HG03039 (cell line): Measurements from ENCODE around the gene CTNNBIP1.

Experiments
- ATAC-seq: cut with Tn5 transposase; IDR thresholded peaks from one replicate; pipeline ENCODE4 v1.9.1; 2021; ENCODE audit warnings: mild to moderate bottlenecking, moderate library complexity; ENCODE audit not compliant: unreplicated experiment

CTNNBIP1 gene

DNA sequence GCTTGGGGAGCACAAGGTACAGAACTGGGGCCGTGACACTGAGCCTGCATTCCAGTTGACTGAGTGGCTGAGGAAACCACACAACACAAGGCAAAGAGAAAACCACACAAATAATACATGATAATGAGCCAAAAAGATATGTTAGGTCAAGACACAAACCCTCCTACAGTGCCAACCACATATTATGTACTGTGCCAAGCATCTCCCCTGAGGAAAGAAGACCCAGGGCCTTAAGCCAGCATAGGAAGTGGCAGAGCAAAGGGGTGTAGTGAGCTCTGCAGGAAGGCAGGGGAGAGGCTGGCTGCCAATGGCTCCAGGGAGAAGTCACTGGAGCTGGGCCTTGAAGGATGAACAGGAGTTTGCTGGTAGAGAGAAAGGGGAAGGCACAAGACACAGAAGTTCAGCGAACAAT is 28.2 kb downstream of the CTNNBIP1 start:
- ATAC-seq, result no peak

DNA sequence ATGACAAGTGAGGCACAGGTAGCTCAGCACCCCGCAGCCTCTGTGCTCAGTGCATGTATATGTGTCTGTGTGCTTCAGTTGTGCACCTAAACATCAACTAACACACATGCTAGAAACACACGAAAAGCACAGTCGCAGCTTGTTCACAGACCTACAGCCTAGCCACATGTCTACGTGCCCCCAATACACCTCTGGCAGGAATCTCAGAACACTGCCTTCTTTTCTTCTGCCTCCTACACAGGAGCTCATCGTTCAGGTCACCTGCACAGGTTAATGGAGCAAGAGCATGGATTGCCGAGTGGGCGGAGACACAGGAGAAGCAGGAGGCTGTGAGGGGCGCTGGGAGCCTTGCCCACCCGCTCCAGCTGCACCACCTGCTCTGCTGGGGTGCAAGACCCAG is 31.7 kb downstream of the CTNNBIP1 start:
- ATAC-seq, result no peak

DNA sequence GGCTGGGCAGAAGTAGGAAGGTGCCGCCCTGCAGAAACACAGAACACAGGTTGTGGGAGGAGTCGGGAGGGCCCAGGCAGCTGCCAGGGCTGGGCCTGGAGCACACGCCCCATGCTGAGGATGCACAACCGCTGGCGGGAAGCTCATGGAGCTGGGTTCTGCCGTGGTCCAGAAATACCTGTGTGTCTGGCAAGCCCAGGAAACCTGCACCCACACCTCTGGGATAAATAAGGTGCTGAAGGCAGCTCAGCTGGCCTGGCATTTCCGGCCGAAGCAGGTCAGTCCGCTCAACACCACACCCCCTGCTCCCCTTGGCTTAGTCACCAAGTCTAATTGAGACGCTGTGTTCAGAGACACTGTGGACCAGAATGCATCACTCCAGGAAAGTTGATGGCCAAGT is 32.1 kb downstream of the CTNNBIP1 start:
- no peak for ATAC-seq

DNA sequence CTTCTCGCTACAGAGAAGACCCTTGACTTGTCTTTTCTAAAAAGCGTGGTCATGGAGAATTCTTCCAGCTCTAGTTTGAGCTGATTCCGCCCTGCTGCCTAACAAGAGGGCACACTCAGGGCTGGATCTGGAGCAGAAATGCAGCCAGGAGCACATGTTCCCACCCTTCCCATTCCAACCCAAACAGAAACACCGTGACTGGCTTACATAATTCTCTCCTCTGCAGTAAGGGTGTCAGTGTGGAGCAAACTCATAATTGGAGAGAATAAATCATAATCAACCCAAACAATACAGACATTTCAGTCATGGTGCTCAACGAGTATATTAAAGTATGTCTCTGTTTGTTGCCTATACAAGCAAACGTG is 34.5 kb downstream of the CTNNBIP1 start:
- no peak for ATAC-seq

DNA sequence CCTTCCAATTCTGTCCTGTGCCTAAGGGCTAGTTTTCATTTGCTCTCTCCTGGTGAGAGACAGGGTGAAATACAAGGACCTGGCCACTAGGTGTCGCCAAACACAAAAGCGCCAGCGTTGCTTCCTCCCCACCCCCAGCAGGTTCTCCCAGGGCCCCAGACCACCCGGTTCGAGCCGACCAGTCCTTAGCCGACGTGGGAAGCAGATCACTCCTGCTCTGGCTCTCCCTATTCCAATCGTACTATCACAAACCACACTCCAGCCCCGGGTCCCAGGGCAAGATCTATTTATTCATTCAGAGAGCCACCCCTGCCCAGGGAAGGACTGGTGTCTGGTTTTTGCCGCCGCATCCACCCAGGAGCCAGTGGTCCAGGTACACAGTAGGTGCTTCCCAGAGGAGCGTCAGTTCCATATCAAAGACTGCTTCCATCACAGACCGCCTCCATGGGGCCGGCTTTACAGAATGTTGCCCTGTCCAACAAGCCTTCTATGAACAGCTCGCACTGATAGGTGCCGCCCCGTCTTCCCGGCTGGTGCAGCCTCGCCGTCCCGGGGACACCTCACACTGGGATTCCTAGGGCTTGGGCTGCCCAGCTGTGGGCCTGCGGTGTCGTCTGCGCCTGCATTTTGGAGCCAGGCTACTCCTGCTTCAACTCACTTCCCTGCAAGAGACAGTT is 35.0 kb downstream of the CTNNBIP1 start:
- ATAC-seq, result no peak

DNA sequence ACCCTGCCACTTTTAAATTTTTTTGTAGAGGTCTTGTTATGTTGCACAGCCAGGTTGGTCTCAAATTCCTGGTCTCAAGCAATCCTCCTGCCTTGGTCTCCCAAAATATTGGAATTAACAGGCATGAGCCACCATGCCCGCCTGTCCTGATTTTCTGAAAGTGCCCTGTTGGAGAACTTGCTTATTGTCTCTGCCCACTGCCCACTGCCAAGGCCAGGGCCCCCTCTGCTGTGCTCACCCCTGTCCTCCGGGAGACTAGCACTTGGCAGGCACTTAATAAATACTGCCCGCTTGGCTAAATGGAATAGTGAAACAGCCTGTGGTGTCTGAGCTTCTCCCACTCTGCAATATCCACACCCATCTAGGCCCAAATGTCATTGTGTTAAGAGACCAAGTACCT is 35.7 kb downstream of the CTNNBIP1 start:
- no peak for ATAC-seq

DNA sequence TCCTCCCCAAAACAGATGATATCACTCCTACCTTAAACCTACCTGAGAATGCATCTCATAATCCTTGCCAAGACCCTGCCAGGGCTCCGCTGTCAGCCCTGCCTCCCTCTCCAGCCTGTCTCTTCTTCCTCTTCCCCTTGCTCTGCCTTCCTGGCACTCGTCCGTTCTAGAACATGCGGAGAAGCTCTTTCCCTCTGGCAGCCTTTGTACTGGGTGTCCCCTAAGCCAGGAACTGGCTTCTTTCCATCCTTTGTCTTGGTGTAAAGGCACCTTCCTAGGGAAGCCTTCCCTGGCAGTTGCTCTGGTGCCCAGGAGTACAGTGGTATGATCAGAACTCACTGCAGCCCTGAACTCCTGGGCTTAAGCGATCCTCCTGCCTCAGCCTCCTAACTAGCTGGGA is 36.1 kb downstream of the CTNNBIP1 start:
- no peak for ATAC-seq

DNA sequence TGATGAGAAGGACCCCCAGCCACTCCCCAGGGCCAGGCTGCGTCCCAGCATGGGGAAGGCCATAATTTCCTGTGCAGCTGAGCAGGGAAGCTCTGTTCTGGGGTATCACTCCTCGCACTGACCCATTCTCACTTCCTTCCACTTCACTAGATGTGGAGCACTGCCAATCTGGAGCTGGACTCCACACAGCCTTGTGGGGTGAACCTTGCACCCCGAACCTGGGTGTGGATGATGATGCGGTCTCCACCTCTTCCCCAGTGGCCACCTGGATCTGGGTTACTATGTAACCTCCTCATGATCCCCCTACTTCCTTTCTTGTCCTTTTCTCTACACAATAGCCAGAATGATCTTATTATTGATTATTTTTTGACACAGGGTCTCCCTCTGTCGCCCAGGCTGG is 36.7 kb downstream of the CTNNBIP1 start:
- no peak for ATAC-seq

DNA sequence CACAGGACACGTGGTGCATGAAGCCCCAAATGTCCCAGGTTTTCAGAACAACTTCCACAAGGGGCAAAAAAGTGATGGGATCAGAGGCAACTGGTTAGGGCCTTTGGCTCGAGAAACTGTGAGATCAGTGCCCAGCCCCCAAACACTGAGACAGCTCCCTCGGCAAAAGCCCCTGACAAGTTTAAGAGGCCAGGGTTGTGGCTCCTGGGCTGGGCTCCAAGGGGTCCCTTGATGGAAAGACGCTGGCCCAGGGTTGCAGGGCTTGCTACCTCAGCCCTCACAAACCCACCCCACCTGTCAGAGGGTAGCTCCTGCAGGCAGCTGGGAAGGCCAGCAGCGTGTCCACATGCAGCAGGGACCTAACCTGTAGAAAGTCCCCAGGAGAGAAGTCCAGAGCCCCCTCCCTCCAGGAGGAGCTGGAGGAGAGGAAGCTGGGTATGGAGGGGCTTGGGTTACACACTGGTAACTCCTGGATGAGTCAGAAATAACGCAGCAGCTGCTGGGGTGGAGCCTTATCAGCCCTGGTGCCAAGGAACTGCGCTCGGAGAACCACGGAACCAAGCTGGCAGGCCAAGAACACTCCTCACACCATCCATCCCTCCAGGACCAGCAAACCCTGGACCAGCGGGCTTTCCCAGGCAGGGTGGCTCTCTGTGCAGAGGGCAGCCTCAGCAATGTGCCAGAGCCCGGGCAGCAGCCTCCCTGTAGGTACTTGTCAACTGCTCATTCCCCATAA is 37.5 kb downstream of the CTNNBIP1 start:
- no peak for ATAC-seq

DNA sequence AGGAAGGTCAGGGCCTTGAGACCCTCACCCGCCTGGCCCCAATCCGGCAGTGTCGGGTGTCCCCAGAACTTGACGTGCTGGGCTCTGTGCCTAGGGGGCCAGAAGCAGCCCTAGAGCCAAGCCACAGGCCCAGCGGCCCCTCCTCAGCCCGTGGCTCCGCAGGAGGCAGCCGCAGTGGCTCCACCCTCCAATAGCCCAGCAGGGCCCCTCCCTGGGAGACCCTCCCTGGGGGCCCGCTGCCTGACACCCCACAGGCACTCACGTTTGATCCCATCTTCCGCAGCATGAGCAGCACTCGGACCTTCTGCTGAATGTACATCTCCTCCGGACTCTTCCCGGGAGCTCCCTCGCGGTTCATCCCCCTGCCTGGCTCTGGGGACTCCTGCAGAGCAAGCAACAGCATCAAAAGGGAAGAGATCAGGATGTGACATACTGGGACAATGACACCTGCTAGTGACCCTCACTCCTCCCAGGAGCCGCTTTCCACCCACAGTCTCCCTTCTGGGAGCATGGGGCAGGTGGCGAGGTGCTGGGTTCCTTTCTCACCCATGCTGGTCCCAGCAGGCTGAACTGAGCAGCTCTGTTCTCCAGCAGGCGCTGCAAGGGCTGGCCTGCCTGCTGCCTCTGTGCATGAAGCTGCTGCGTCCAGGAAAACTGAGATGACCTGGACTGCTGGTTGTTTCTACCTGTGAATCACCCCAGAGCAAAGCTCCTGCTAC is 38.2 kb downstream of the CTNNBIP1 start:
- no peak for ATAC-seq

DNA sequence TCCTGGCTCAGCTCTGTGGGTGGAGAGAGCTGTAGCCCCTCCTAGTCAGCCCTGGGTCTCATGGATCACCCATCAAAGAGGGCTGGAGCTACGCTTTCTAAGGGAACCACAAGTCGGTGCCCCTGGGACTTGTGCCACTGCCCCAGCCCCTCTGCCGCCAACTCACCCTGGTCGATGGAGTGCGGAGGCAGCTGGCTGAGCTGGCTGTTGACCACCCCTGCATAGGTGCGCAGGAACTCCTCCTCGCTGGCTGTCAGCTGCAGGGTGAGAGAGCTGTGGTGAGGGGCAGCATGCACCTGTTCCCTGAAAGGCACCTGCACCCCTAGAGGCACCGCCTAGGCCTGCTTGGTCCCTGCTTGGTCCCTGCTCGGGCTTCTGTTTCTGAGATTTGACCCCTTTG is 39.0 kb downstream of the CTNNBIP1 start:
- ATAC-seq, result no peak

DNA sequence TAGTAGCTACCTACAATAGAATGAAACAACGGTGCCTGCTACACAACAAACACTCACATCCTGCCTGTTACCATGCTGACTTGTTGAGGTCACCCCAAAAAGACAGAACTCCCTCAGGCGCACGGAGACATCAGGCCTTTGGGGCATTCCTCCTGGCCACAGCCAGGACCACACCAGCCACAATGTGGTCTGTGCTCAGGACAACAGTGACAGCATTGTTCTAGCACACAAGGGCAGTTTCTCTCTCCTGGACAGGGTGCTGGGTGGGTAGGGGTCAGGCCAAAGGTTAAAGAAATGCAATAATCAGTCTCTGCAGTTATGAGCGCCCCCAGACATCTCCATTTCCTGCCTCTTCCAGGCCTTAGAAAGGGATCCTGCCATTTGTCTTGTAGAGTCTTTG is 39.5 kb downstream of the CTNNBIP1 start:
- ATAC-seq, result no peak

DNA sequence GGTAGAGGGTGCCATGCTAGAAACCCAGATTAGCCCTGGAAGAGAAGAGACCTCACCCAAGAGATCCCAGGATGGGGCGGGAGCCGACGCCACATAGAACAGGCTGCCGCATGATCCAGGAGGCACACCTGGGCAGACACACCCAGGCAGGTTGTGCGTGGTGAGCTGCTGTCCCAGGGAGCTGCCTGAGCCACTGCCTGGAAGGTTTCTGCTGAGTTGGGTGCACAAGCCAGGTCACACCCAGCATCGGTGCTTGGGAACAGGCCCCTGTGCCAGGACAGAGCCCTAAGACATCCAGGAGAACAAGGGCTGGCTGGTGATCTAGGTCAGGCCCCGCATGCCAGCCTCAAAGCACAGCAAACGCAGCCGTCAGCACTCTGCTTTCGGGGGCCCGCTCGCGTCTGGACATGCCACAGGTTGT is 40.2 kb downstream of the CTNNBIP1 start:
- no peak for ATAC-seq

DNA sequence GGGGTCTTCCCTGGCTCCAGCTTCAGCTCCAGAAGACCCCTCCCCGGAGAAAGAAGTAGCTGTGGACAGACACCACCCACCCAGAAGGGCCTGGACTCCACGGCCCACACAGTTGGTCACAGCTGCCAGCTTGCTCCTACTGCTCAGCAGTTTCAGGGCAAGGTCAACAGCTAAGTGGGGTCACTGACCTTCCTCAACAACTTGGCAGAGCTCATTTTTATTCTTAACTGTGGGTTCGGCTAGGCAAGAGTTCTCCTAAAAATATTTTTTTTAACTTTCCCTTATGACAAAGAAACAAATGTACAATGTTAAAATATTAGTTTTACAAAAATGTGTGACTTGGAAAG is 41.9 kb downstream of the CTNNBIP1 start:
- ATAC-seq, result no peak

DNA sequence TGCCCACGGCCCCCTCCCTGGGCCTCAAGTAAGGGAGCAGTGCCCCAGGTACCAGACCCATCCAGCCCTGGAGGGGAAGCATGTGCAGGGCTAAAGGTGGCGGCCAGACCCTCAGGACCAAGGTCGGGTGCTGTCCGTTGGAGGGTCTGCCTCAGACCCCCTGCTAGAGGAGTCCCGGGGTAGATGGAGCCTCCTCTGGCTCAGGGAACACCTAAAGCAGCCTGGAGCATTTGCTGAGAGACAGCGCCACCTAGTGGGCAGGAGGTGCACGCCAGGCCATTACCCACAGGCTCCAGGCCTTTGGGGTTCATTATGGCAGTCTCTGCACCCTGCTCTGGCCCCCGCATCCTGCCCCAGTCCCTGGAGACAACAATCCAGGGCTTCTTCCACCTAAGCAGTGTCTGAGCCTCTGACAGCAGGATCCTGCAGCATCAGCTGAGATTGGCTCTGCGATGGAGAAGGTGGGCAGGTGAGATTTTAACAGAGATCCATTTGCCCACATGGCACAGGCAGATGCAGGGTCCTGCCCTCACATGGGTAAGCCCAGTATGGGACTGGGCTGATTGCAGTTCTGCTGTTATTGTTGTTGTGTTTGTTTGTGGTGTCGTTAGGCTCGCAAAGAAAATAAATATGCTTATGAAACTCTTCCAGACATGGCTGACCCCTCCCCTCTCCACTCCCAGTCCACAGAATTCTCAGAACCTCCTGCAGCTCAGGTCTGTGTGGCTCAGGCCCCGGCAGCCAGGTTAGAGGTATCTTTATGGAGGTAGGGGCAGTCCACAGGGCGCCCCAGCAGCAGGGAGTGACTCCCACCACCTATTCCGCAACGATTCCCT is 42.4 kb downstream of the CTNNBIP1 start:
- no peak for ATAC-seq

DNA sequence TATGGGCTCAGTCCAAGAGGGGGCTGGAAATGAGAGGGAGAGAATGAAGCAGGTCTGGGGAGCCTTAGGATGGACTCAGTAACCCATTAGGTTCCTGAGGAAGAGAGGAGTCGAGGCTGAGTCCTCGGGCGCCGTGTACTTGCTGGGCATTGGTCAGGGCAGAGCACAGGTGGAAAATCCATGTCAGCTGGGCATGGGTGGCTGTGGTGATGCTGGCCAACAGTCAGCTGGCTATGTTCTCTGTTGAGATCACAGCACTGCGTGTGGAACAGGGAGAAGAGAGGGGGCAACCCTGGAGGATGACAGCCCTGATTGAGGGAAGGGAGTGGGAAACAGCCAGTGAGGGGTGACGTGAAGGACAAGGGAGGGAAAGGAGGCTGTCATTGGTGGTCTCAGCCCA is 43.2 kb downstream of the CTNNBIP1 start:
- ATAC-seq, result no peak

DNA sequence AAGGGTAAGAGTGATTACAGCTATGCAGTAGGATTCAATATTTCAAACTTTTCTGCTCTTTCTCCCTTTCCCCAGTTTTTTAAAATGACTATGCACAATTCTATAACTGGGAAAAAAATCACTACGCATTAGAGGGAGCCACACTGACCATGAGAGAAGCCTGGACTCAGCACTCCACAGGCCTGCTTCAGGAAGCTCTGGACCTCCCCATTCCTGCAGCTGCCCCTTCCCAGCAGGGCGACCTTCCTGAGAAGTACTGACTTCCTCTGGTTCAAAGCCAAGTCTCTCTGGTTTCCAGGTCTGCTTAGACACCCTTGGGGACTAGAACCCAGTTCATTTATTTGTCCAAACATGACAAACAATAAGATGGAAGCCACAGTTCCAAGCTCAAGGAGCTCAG is 44.3 kb downstream of the CTNNBIP1 start:
- ATAC-seq, result no peak

DNA sequence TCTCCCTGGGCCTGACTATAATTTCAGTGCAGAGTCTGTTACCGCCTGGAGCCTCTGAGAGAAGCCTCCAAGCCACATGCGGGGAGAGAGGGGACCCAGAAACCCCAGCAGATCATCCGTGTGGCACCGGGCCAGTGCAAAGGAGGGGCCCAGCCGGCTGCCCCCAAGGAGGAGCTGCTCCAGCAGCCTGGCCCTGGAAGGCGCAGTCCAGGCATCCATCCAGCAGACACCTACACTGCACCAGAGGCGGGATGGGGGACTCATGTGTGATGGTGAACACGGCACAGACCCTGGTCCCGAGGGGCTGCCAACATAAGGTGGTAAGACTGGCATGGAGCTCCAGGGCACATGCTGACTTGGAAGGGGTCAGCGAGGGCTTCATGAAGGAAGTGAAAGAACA is 46.7 kb downstream of the CTNNBIP1 start:
- no peak for ATAC-seq

DNA sequence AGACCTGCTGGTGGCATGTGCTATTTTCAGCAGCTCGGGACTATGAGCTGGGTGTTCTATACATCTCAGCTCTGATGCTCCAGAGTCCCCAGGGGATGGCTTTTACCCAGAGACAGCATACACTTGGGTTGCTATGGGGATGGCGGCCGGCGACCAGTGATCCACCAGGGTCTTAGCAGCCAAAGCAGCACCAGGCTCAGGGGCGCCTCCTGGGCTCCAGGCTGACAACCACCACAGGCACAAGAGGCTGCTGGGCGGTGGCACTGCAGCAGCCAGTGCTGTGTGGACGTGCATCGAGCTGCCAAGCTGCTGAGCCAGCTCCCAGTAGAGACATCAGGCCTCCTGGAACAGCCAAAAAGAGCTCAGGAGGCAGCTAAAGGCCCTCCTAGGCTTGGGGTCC is 48.7 kb downstream of the CTNNBIP1 start:
- no peak for ATAC-seq

DNA sequence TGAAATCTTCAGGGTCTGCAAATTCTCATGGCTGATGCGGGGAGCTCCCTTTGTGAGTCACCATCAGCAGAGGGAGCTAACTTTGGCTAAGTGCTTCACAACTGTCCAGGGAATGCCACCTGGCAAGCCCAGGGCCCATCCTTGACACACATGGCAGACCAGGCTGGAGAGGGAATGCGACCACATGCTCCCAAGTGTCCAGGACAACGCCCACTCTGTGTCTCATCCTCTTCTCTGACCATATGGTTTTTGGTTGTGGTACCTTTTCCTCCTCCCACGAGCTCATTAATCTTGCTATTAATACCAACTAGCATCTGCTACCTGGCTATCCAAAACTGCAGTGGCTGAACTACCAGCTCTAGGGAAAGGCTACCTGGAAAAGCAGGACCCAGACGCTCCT is 49.2 kb downstream of the CTNNBIP1 start:
- no peak for ATAC-seq

DNA sequence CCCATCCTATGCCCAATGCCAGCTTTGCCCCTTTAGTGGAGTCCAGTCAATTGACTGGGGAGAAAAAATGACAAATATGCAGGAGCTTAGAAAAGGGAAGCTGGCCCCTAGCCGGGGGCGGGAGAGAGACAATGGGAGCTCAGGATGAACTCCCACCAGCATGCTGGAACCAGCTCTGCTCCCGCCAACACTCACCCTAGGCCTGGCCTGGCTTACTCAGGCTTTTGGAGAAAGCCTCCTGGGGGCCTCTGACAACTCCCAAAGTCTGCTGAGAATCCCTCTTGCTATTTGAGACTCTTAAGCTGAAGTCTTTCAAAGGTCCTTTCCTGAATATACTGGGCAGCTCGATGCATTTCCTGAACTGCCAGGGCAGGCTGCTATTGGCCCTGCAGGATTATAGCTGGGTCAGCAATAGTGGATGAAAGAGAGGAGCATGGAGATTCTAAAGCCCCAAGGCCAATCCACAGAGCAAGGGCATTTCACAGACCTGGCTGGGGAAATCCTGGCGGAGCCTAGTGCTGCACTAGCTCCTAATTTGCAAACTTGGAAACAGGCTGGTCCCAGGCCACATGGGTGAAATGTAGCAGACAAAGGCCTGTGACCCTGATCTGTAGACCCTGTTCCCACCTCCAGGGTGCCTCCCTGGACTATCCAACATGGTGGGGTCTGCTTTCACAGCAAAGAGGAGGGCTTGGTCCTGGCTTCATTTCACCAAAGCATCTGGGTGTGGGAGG is 50.6 kb downstream of the CTNNBIP1 start:
- ATAC-seq, result no peak
